GM12891 (cell line): ENCODE results near the gene MATR3.

Experiments used
- PAX5 ChIP-seq: IDR thresholded peaks from 2 replicates; pipeline ENCODE4 v1.6.1; 2011; ENCODE audit warnings: low read length, moderate library complexity, mild to moderate bottlenecking; ENCODE audit not compliant: insufficient read depth, severe bottlenecking
- POLR2A ChIP-seq: IDR thresholded peaks from 2 replicates; pipeline ENCODE4 v1.6.1; 2011; ENCODE audit warnings: low read depth, low read length, control low read depth
- POLR2AphosphoS5 ChIP-seq: IDR thresholded peaks from 2 replicates; pipeline ENCODE4 v1.6.1; 2011; ENCODE audit warnings: low read depth, low read length, control low read depth
- POU2F2 ChIP-seq: IDR thresholded peaks from 2 replicates; pipeline ENCODE4 v1.6.1; 2011; ENCODE audit warnings: low read depth, mild to moderate bottlenecking, control low read depth, low read length, moderate library complexity
- TAF1 ChIP-seq: IDR thresholded peaks from 2 replicates; pipeline ENCODE4 v1.6.1; 2011; ENCODE audit warnings: low read depth, low read length, control low read depth

GRCh38 chr5:139306628-139307379, 13.3 kb downstream of the MATR3 start:
- no peak for TF ChIP-seq POLR2A
- TF ChIP-seq POU2F2, result no peak
- no peak for TF ChIP-seq PAX5
- no peak for TF ChIP-seq POLR2AphosphoS5
- TF ChIP-seq TAF1, result no peak
